Placental pericyte (primary cell): ENCODE data around the gene PGP. TPM values are rescaled to one million over a fixed set of nuclear protein-coding genes. Genes with fewer than 3 reads are reported as not detected.

ENCODE experiments used
- total RNA-seq: library from RNA; depleted of rRNA; stranded (reverse); fragments of >200 nt; gene quantifications from 2 replicates; pipeline ENCODE4 v1.2.3, GENCODE V29; 2012

Gene PGP
- 12.7 and 33.9 TPM in 2 replicates for total RNA-seq

GRCh38 chr16:2214719-2214968, at the start of gene PGP:
Gene PGP, minus strand, starts transcription at chr16:2214840. Its CDS starts 63 bp downstream, at chr16:2214777.

GRCh38 chr16:2251296-2252111, 36.9 kb upstream of the PGP start, which contains the start of gene ECI1:
Gene ECI1, minus strand, starts transcription at chr16:2251587. Its CDS starts 21 bp downstream, at chr16:2251566.

GRCh38 chr16:2236337-2237101, 21.9 kb upstream of the PGP start, which contains the start of gene DNASE1L2:
Gene DNASE1L2, plus strand, starts transcription at chr16:2236444. Its CDS starts 373 bp downstream, at chr16:2236817.

GRCh38 chr16:2223221-2223941, 8.7 kb upstream of the PGP start, which contains the start of gene E4F1:
Gene E4F1, plus strand, starts transcription at chr16:2223591. Its CDS starts 23 bp downstream, at chr16:2223614.

GRCh38 chr16:2210386-2211365, 4.0 kb downstream of the PGP start, which contains the start of gene BRICD5:
Gene BRICD5, minus strand, starts transcription at chr16:2210863. Its CDS starts 30 bp downstream, at chr16:2210833.

GRCh38 chr16:2205104-2205966, 9.3 kb downstream of the PGP start, which contains the start of gene MLST8:
Gene MLST8, plus strand, starts transcription at chr16:2205454. Its CDS starts 632 bp downstream, at chr16:2206086.

GRCh38 chr16:2196162-2196980, 18.3 kb downstream of the PGP start, which contains the start of gene CASKIN1:
Gene CASKIN1, minus strand, starts transcription at chr16:2196605. Its CDS starts 173 bp downstream, at chr16:2196432.

Other genes with a start within 250 kb of the PGP start
- gene RNF151, start 248.0 kb downstream of the PGP start, total RNA-seq, result 0.43 TPM in 1 of 2 replicates, not detected in the other
- gene TBL3, start 242.8 kb downstream of the PGP start, total RNA-seq, result 49.8 and 57.6 TPM in 2 replicates
- 0.44 TPM in 1 of 2 replicates, not detected in the other for gene NOXO1, start 233.4 kb downstream of the PGP start, total RNA-seq
- gene GFER, start 230.6 kb downstream of the PGP start, total RNA-seq, result 14.6 and 15.3 TPM in 2 replicates
- gene SYNGR3, start 224.9 kb downstream of the PGP start, total RNA-seq, result 0.86 and 5.7 TPM in 2 replicates
- gene ZNF598, start 205.0 kb downstream of the PGP start, total RNA-seq, result 39.2 and 54.9 TPM in 2 replicates
- gene NPW, start 195.1 kb downstream of the PGP start, total RNA-seq, result 0.22 and 1.0 TPM in 2 replicates
- gene NHERF2, start 187.9 kb downstream of the PGP start, total RNA-seq, result 53.2 and 107 TPM in 2 replicates
- 17.3 and 33.6 TPM in 2 replicates for gene NTHL1, start 167.0 kb downstream of the PGP start, total RNA-seq
- 70.2 and 86.8 TPM in 2 replicates for gene TSC2, start 166.9 kb downstream of the PGP start, total RNA-seq
- 159 and 223 TPM in 2 replicates for gene PKD1, start 78.9 kb downstream of the PGP start, total RNA-seq
- gene RAB26, start 66.2 kb downstream of the PGP start, total RNA-seq, result 1.4 and 1.5 TPM in 2 replicates
- gene TRAF7, start 59.1 kb downstream of the PGP start, total RNA-seq, result 72.4 and 77.7 TPM in 2 replicates
- under 0.01 and 0.22 TPM in 2 replicates for gene CASKIN1, start 18.2 kb downstream of the PGP start, total RNA-seq
- 37.4 and 39.2 TPM in 2 replicates for gene MLST8, start 9.4 kb downstream of the PGP start, total RNA-seq
- 1.5 and 1.9 TPM in 2 replicates for gene BRICD5, start 4.0 kb downstream of the PGP start, total RNA-seq
- gene E4F1, start 8.8 kb upstream of the PGP start, total RNA-seq, result 28.0 and 42.5 TPM in 2 replicates
- 0.86 and 1.1 TPM in 2 replicates for gene DNASE1L2, start 21.6 kb upstream of the PGP start, total RNA-seq
- gene ECI1, start 36.7 kb upstream of the PGP start, total RNA-seq, result 37.9 and 42.7 TPM in 2 replicates
- 103 and 122 TPM in 2 replicates for gene RNPS1, start 53.3 kb upstream of the PGP start, total RNA-seq
- gene ABCA3, start 125.9 kb upstream of the PGP start, total RNA-seq, result 0.72 and 3.5 TPM in 2 replicates
- gene CCNF, start 214.6 kb upstream of the PGP start, total RNA-seq, result 4.6 and 69.6 TPM in 2 replicates
- 1.3 and 28.8 TPM in 2 replicates for gene TEDC2, start 245.3 kb upstream of the PGP start, total RNA-seq